ENCODE data around the gene ZFYVE28. TPM values are rescaled to one million over a fixed set of nuclear protein-coding genes. Genes with fewer than 3 reads are reported as not detected.

Gene ZFYVE28
- total and polyA plus RNA-seq, 2 donors (not counting 1 experiment from before 2014, with no cell fraction given), result 5.8 to 12.1 TPM

DNA sequence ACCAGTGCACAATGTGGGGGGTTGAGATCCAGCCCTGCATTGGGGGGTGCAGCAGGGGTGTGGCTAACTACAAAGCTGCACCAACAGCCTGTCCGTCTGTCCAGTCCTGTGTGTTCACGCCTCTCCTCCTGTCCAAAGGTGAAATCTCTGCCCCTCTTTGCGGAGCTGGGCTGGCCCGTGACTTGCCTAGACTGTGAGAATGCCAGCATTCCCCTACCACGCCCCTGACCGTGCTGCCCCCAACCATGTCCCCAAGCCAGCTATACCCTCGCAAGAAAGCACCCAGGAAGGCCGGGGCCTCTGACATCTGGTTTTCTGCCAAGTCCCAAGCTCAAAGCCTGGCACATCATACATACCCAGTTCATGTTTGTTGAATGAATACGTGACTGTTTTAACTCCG is 19.2 kb downstream of the ZFYVE28 start:
- intact Hi-C loops (cut with micrococcal nuclease), result no loop called here
- Histone ChIP-seq H3K9me3 (ENCODE audit: control extremely low read depth in 1 of 3, control insufficient read depth in 2 of 3, insufficient read depth in 1 of 3, low read length in 2 of 3) (no peaks in the 10 kb centered on the region), H3K27me3 (replicated peaks in 1 of 4; ENCODE audit: control extremely low read depth in 1 of 4, control insufficient read depth in 3 of 4, insufficient read depth in 4 of 4, low read length in 3 of 4) (peaks cover 0 to 42% (median 9%) of the 10 kb centered on the region in 4 experiments), H3K36me3 (replicated peaks in 1 of 2; ENCODE audit: control extremely low read depth in 1 of 2, control insufficient read depth in 1 of 2, extremely low read depth in 1 of 2, insufficient read depth in 2 of 2, low read length in 1 of 2) (no peaks in the 10 kb centered on the region), H3K79me2 (ENCODE audit: control insufficient read depth, insufficient read depth, low read length) (no peaks in the 10 kb centered on the region), H3K27ac (ENCODE audit: low read length in 2 of 2) (no peak overlapping the region), H2AFZ (ENCODE audit: insufficient read depth, low read depth, low read length, poor library complexity, severe bottlenecking) (no peak overlapping the region), H3K4me2 (replicated peaks; ENCODE audit: low read depth, low read length, poor library complexity, severe bottlenecking) (no peak overlapping the region), H3K4me3 (ENCODE audit: control extremely low read depth in 1 of 5, extremely low read depth in 1 of 5, insufficient read depth in 1 of 5, low read depth in 2 of 5, low read length in 4 of 5) (no peak overlapping the region), H3K4me1 (ENCODE audit: control insufficient read depth in 2 of 2, insufficient read depth in 2 of 2, low read length in 2 of 2) (peaks cover 8 to 11% of the 10 kb centered on the region in 2 donors), H4K20me1 (ENCODE audit: control insufficient read depth, insufficient read depth, low read length, poor library complexity, severe bottlenecking) (no peaks in the 10 kb centered on the region), H3K9ac (ENCODE audit: low read length) (no peak overlapping the region)
- CTCF ChIA-PET, result no interaction called here
- Mint-ChIP-seq H3K27me3 (peaks cover 30% of the 10 kb centered on the region), H3K4me1 (peaks cover 19% of the 10 kb centered on the region), H3K27ac (no peak overlapping the region), H3K4me3 (no peak overlapping the region), H3K9me3 (ENCODE audit: insufficient read depth) (no peaks in the 10 kb centered on the region)
- no peak for ATAC-seq (ENCODE audit: low read depth)
- 90% methylated on average over 9 of the region's 10 CpGs for WGBS (ENCODE audit: insufficient coverage)
- TF ChIP-seq EZH2 (IDR thresholded peaks at IDR 0.05; ENCODE audit: borderline replicate concordance, insufficient read depth, low read depth, low read length, poor library complexity, severe bottlenecking), result no peak
- TF ChIP-seq, protein P1, sequence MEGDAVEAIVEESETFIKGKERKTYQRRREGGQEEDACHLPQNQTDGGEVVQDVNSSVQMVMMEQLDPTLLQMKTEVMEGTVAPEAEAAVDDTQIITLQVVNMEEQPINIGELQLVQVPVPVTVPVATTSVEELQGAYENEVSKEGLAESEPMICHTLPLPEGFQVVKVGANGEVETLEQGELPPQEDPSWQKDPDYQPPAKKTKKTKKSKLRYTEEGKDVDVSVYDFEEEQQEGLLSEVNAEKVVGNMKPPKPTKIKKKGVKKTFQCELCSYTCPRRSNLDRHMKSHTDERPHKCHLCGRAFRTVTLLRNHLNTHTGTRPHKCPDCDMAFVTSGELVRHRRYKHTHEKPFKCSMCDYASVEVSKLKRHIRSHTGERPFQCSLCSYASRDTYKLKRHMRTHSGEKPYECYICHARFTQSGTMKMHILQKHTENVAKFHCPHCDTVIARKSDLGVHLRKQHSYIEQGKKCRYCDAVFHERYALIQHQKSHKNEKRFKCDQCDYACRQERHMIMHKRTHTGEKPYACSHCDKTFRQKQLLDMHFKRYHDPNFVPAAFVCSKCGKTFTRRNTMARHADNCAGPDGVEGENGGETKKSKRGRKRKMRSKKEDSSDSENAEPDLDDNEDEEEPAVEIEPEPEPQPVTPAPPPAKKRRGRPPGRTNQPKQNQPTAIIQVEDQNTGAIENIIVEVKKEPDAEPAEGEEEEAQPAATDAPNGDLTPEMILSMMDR (IDR thresholded peaks at IDR 0.05), result no peak
- POLR2A ChIA-PET, result interaction anchor here (0.8 kb wide), 1 partner anchor 10 kb away, joined by 3 read pairs; no protein-coding TSS in a partner anchor
- DNase-seq, result no peak

DNA sequence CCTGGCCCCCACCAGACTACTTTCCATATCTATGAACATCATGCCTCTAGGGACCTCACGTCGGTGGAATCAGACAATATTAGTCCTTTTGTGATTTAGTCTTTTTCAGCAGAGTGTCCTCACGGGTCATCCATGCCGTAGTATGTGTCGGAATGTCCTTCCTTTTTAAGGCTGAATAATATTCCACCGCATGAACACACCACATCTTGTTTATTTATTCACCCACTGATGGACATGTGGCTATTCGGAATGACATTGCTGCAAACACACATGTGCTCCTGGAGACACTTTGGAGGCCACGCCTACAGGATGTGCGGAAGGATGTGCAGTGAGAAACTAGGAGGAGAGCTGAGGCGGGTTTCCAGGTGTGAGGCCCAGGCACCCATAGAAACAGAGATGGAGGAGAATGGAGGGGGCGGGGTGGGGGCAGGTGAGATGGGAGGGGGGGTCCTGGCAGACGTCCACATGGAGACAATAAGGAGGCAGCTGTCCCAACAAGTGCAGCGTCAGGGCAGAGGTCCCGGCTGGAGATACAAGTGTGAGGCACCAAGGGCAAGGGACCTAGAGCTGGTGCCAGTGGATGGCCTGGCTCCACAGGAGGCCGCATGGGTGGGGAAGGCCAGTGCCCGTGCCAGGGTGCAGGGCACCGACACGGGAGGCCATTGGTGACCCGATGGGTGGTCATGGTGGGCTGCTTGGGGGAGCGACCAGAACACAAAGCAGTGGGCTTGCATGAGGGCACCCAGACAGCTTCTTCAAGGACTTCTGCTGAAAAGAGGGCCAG is 20.7 kb downstream of the ZFYVE28 start:
- ChIA-PET CTCF (interaction anchor here (0.8 kb wide), 1 partner anchor 15 kb away, joined by 3 read pairs; no protein-coding TSS in a partner anchor), POLR2A (interaction anchor here (0.5 to 0.7 kb wide), 2 partner anchors 11 to 455 kb away, joined by 3 read pairs; no protein-coding TSS in a partner anchor)
- Histone ChIP-seq H3K4me1 (ENCODE audit: control insufficient read depth in 2 of 2, insufficient read depth in 2 of 2, low read length in 2 of 2) (peaks cover 20 to 21% of the 10 kb centered on the region in 2 donors), H3K9me3 (ENCODE audit: control extremely low read depth in 1 of 3, control insufficient read depth in 2 of 3, insufficient read depth in 1 of 3, low read length in 2 of 3) (no peaks in the 10 kb centered on the region), H3K79me2 (ENCODE audit: control insufficient read depth, insufficient read depth, low read length) (no peaks in the 10 kb centered on the region), H3K9ac (ENCODE audit: low read length) (no peak overlapping the region), H3K36me3 (replicated peaks in 1 of 2; ENCODE audit: control extremely low read depth in 1 of 2, control insufficient read depth in 1 of 2, extremely low read depth in 1 of 2, insufficient read depth in 2 of 2, low read length in 1 of 2) (no peaks in the 10 kb centered on the region), H3K27ac (ENCODE audit: low read length in 2 of 2) (no peak overlapping the region), H2AFZ (ENCODE audit: insufficient read depth, low read depth, low read length, poor library complexity, severe bottlenecking) (no peak overlapping the region), H3K27me3 (replicated peaks in 1 of 4; ENCODE audit: control extremely low read depth in 1 of 4, control insufficient read depth in 3 of 4, insufficient read depth in 4 of 4, low read length in 3 of 4) (peaks cover 0 to 35% (median 9%) of the 10 kb centered on the region in 4 experiments), H3K4me2 (replicated peaks; ENCODE audit: low read depth, low read length, poor library complexity, severe bottlenecking) (no peak overlapping the region), H3K4me3 (ENCODE audit: control extremely low read depth in 1 of 5, extremely low read depth in 1 of 5, insufficient read depth in 1 of 5, low read depth in 2 of 5, low read length in 4 of 5) (no peak overlapping the region), H4K20me1 (ENCODE audit: control insufficient read depth, insufficient read depth, low read length, poor library complexity, severe bottlenecking) (no peaks in the 10 kb centered on the region)
- H3K4me3 Mint-ChIP-seq, result no peak overlapping the region
- 93% methylated on average over 13 of the region's 20 CpGs for WGBS (ENCODE audit: insufficient coverage)
- TF ChIP-seq, protein P1 (IDR thresholded peaks at IDR 0.05), result no peak
- TF ChIP-seq EZH2 (IDR thresholded peaks at IDR 0.05; ENCODE audit: borderline replicate concordance, insufficient read depth, low read depth, low read length, poor library complexity, severe bottlenecking), result no peak
- peaks cover 32% of the 10 kb centered on the region for H3K4me1 Mint-ChIP-seq
- H3K27ac Mint-ChIP-seq, result no peak overlapping the region
- ATAC-seq (ENCODE audit: low read depth), result no peak
- H3K9me3 Mint-ChIP-seq (ENCODE audit: insufficient read depth), result no peaks in the 10 kb centered on the region
- DNase-seq, result no peak
- H3K27me3 Mint-ChIP-seq, result peaks cover 29% of the 10 kb centered on the region
- intact Hi-C loops (cut with micrococcal nuclease), result no loop called here

Data from B cell (primary cell).